GM03348 (cell line): ENCODE measurements around the gene CHERP.
"Not testable (repeated sequence)": the region's sequence is repeated elsewhere in the genome, so short reads cannot be mapped to it uniquely, and the experiment has no call there.

Source experiments
- DNase-seq: peaks from one replicate; pipeline ENCODE4 v3.0.0; 2012; ENCODE audit warnings: low spot score

The CHERP gene

DNA sequence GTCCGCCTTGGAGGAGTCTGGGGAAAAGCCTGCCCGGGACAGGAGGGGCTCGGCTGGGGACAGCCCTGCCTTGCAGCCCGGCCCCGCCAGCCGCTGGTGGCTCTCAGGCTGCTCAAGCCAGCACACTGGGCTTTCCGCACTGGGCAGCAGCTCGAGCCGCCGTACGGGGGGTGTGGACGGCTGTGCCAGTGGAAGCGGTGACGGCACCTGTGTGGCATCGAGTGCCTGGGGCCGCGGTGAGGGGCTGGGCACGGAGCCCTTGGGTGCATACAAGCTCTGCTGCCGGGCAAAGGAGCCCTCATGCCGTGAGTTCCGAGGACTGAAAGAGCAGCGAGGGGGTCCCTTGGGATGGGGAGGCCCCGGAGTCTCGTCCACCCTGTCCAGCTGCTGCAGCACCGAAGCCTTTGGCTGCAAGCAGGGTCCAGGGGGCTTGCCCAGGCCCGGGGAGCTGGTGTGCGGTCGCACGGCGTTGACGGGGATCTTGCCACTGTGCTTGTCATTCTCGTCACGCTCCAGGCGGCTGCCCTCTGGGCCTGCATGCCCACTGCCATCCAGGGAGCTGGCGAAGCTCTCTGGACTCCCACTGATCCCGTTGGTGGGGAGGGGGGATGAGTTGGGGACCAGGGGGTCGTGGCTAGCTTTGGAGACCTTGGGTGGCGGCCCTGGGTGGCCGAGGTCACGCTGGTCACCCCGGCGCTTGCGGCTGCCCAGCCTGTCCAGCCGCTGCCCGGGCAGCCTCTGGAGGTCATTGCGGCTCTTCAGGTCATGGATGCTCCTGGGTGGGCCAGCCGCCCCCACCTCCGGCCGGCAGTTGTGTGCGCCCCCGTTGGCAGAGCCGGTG is 34.7 kb upstream of the CHERP start:
- no peak for DNase-seq

DNA sequence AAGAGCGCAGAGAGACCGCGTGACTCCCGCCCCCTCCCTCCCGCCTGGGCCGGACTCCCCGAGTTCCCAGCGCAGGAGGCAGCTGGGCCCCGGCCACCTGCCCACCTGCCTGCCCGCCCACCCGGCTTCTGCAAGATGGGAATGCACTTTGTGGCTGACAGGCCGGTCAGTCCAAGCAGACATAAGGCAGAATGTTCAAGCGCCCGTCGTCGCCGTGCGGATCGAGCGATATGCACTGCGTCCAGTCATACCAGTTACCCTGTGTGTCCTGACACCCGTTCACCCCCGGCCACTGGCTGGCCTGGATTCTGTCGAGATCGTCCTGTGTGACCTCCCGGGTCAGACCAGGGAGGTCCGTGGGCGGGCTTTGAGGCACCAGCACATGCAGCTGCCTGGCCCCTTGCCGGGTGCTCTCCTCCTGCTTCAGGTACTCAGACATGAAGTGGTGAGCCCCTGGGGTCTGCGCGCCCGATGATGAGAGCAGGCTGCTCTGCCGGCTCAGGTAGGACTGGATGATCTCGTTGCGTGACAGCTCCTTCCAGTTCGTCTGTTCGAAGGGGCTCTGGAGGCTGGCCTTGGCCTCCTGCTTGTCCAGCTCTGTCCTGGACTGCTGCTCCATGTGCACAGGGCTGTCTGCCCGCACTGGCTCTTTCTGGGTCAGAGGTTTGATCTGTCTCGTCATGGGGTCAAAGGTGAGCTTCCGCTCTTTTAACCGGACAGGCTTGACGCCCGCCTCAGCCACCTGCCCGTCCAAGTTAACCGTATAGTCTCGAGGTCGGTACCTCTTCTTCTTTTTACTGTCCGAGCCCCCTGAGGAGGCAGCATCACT is 33.8 kb upstream of the CHERP start:
- no peak for DNase-seq

DNA sequence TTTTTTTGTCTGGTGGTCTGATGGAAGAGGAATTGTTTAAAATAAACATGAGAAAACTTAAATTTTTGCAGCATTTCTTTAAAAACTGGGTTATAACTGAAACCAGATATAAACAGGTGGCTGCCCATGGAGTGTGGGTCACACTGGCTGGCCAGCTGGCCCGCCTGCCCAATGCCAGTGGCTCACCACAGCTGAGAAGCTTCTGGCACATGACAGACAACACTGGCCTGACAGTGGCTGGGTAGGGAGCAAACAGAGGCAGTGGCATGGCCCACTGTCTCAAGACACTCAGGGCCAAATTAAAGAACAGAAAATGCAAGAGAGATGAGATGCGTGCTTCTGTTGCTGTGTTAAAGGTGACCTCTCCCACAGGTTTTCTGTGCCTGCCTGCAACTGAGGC is 33.0 kb upstream of the CHERP start:
- DNase-seq: no peak

DNA sequence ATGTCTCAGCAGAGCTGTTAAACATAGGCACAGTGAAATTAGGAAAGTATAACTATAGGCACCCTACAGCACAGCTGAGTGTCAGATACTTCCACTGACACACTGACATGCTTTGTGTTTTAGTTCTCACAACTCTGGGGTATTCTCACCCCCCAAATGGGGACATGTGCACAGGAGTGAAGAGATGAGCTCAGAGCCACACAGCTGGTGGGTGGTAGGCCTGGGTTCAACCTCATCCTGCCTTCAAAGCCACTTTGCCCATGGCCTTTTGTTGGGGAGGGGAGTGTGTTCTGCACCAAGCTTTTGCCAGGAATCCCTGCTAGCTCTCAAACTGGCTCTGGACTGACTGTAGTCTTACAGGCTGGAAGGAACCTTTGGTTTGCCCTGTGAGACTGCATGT is 31.7 kb upstream of the CHERP start:
- DNase-seq: no peak

DNA sequence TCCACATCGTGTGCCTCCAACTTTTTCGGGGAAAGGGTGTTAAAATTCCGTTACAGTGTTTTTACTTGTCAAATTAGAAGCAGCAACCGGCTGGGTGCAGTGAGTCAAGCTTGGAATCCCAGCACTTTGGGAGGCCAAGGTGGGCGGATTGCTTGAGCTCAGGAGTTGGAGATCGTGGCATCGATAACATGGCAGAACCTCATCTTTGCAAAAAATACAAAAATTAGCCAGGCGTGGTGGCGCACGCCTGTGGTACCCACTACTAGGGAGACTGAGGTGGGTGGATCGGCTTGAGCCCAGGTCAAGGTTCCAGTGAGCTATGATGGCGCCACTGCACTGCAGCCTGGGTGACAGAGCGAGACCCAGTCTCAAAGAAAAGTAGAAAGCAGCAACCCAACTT is 31.1 kb upstream of the CHERP start:
- DNase-seq: no peak

DNA sequence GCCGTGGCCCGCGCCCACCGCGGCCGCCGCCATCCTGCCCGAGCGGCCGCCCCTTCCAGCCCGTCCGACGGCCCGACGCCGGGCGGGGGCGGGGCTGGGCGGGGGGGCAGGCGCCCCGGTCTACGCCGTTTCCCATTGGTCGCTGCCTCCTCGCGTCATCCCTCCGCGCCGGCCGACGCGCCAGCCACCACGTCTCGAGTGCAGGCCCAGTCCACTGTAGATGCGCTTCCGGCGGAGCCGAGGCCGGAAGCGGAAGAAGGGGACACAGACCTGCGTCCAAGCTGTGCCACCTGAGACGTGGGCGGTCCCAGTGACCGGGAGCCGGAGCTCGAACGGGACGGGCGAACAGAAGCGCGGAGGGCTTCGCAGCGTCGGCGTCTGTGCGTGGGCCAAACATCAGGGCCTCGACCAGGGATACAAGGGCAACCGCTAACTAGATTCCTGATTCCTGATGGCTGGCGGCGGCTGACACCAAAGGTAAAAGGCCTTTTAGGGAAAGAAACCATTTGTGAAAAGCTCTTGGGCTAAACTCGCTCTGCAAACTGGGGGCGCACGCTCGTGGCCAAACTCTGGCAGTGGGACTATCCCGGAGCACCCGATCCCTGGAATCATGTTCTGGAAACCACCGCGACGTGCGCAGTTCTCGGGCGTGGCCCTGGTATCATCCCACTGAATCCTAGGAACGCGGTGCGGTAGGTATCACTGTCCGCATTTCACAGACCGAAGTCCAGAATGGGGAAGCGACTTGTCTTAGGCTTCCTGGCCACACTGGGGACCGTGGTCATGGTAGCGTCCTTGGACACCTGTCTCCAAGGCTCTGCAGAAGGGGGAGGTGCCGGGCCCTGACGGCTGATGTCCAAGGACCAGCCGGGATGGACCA is 30.3 kb upstream of the CHERP start, which contains the start of gene SLC35E1:
Gene SLC35E1 (minus strand): TSS at position 84 of the 880 bp plus-strand sequence. CDS start 51 bp downstream, at position 33.
- DNase-seq: peak; percentile 100

DNA sequence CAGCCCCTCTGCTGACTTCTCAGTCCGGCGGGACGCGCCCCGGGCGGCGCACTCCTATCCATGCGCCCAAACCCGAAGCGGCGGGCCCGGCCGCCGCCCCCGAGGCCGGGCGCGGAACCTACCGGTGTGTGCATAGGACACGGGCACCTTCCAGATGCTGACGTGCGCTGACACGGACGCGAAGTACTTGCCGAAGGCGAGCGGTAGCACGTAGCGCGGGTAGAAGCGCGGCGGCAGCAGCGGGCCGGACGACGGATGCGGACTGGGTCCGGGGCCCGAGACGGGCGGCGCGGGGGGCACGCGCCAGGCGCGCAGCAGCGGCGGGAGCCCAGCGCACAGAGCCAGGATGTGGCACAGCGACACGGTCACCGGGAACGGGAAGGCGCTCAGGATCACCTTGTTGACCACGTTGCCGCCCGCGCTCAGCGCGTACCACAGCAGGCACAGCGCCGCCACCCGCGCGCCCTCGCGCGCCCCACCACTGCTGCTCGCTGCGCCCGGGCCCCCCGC is 29.6 kb upstream of the CHERP start:
- peak; percentile 47 for DNase-seq

DNA sequence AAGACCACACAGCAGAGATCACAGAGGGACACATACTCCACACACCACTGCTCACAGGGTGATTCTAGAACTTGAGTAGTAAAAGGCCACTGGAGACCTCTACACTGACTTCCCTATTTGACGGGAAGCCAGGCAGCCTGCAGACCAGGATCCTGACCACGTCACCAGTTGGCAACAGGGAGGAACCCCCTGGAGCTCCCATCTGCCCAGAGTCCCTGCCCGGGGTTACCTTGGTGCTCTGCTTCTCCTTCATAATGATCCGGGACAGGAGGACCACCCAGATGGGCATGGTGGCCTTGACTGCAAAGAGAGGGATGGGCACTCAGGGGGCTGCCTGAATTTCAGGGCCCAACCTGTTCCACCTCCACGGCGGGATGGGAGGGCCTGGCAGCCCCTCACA is 29.0 kb upstream of the CHERP start:
- peak; percentile 47 for DNase-seq

DNA sequence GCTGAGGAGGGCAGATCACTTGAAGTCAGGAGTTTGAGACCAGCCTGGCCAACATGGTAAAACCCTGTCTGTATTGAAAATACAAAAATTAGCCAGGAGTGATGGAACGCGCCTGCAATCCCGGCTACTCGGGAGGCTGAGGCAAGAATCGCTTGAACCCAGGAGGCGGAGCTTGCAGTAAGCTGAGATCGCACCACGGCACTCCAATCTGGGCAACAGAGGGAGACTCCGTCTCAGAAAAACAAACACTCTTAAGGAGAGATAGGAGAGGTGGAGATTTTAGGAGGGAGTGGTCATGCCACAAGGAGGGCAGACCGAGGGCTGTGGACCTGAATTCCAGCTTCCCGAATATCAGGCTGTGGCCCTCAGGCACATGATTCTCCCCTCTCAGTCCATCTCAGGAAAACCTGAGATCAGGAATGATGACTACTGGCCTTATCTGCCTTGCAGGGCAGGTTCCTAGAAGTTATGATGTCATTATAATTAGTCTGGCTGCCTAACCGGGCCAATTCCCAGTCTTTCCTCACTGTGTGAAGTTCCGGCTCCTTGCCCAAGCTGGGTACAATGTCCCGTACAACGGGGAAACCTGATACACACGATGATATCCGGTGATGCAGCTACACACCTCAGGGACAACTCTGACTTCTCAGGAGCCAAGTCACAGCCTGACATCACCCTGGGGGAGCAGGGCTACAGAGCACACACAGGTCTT is 27.5 kb upstream of the CHERP start:
- DNase-seq: no peak

DNA sequence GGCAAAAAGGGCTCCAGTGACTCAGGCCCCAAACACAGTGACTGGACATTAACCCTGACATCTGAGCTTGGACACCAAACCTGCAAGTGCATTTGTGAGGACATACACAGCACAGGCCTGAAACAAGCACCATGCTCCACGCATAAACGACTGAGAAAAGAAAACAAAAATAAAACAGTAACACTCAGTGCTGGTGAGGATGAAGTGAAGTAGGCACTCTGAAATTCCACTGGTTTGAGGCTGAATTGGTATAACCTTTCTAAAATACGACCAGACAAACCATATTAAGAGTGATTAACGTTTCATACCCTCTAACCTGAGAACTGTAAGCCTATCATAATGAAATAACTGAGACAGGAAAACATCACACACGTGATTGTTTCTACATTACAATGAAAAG is 24.5 kb upstream of the CHERP start:
- DNase-seq: no peak

DNA sequence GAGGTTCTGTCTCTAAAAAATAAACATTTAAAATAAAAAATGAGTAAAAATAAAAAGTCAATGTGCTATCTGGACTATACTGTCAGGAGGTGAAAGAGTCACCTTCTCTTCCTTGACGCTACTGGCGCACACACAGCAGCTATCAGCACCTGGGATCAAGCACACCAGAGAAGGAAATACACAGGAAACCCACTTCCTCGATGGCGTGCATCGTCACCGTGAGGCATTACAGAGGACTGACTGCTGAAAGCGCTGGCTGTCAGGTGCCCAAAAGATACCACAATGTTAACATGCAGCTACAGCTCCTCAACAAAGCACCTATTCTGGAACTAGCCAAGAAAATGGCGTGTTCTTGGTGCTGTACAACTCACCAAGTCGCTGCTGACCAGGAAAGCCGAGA is 23.9 kb upstream of the CHERP start:
- DNase-seq: no peak

DNA sequence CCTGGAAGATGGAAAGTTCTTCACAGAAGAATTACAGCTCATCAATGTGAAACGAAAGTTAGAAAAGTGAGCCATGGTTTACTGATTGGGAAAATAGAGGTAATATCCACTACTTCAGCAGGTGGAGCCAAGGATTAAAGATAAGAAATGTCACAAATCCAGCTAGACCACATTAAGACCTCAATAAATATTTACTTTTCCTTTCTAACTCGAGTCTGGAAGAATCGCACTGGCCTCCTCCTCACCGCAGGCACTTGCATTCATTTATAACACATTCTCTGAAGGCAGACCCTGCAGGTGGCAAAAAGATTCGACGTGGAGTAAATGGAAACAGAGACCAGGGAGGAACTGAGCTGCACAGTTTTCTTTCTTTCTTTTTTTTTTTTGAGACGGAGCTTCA is 22.6 kb upstream of the CHERP start:
- no peak for DNase-seq

DNA sequence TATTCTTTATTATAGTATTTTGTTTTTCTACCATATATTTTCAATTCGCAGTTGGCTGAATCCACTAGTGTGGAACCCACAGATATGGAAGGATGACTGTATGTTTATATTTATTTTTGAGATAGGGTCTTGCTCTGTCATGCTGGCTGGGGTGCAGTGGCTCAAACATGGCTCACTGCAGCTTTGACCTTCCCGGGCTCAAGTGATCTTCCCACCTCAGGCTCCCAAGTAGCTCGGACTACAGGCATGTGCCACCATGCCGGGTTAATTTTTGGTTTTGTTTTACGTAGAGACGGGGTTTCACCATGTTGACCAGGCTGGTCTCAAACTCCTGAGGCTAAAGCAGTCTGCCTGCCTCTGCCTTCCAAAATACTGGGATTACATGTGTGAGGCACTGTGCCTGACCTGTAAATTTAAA is 20.4 kb upstream of the CHERP start:
- DNase-seq: no peak

DNA sequence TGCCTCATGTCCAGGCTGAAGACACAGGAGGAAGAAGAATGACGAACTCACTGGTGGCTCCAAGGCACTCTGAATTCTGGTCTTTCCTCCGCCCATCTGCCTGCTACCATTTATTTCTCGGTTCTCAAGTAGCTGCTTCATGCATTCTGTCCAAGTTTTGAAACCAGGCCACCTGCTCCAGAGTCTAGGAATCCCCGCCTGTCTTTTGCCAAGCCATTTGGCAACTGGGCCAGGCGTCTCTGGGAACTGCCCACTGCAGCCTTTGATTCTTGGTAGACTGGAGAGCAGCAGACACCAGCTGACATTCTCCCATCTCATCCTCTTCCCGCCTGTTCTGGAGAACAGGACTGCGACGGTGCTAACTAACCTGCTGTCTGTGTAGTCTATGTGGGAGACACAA is 19.1 kb upstream of the CHERP start:
- DNase-seq: no peak

DNA sequence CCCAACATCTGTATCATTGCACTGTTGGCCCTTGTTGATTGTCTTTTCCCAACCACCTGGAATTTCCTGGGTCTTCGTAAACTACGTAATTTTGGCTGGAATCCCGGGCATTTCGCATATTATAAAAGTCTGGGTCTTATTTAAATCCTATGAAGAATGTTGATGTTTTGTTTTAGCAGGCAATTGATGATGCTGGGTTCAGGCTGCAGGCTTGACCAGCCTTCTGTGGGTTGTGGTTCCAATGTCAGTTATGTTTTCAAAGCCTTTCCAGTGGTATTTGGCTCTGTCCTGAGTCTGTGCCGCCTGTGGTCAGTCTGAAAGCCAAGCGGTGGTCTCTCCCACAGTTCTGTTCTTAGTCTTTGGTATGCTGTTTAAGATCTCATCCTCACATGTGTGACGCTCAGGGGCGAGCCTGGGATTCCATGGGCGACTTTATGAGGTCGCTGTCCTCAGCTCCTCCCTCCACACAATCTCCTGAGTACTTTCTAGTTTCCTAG is 17.6 kb upstream of the CHERP start:
- DNase-seq: no peak

DNA sequence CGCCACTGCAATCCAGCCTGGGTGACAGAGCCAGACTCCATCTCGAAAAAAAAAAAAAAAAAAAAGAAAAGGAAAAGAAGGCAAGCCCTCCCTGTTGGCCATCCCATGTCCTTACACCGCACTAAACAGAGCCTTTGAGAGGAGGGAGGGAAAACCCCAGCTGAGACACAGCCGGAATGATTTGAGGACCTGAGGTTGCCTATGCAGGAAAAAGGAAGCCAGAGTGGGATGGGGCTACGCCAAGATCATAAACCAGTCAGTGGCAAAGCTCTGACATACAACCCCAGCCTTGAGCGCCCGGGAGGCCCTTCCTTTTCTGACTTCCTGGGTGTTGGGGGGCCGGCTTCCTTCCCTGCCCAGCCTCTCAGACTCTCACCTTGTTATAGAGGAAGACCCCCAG is 12.5 kb upstream of the CHERP start:
- DNase-seq: no peak

DNA sequence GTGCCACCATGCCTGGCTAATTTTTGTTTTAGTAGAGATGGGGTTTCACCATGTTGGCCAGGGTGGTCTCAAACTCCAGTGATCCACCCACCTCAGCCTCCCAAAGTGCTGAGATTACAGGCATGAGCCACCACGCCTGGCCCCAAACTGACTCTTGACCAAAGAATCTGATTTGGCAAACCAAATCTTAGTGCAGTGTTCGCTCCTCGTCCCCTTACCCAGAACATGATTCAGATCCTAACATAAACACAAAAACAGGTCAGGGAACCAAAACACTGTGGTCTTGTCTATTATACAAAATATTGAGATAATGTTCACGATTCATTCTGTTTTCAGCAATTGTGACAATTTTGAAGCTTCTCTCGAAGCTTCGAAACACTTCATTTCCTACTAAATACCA is 9.7 kb upstream of the CHERP start:
- DNase-seq: not testable (repeated sequence)

DNA sequence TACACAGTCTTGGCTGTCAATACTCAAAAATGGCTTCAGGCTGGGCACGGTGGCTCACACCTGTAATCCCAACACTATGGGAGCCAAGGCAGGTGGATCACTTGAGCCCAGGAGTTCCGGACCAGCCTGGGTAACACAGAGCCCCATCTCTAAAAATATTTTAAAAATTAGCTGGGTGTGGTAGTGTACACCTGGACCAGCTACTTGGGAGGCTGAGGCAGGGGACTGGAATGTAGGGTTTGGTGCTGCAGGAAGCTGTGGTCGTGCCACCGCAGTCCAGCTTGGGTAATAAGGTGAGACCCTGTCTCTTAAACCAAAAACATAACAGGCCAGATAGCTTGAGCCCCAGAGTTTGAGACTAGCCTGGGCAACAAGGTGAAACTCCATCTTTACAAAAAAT is 6.7 kb upstream of the CHERP start:
- no peak for DNase-seq

DNA sequence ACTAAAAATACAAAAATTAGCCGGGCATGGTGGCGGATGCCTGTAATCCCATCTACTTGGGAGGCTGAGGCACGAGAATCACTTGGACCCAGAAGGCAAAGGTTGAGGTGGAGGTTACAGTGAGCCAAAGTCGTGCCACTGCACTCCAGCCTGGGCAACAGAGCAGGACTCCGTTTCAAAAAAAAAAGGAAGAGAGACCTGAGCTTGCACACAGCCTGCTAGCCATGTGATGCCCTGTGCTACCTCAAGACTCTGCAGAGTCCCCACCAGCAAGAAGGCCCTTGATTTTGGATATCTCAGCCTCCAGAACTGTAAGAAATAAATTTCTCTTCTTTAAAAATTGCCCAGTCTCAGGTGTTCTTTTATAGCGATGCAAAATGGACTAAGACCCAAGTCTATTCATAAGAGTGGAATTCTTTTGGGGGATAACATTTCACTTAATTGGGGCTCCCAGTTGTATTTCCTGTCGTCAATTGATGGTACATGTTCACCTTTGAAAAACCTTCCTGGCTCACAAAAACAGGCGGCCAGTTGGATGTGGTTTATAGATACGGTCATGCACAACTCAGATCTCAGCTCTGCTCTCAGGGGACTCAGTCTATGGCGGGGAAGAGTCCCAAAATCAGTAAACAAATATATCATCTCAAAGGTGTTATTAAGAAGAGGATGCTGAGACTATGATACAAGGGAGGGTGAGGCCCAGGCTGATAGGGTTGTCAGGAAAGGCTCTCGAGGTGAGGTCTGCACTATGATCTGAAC is 2.4 kb upstream of the CHERP start:
- no peak for DNase-seq

DNA sequence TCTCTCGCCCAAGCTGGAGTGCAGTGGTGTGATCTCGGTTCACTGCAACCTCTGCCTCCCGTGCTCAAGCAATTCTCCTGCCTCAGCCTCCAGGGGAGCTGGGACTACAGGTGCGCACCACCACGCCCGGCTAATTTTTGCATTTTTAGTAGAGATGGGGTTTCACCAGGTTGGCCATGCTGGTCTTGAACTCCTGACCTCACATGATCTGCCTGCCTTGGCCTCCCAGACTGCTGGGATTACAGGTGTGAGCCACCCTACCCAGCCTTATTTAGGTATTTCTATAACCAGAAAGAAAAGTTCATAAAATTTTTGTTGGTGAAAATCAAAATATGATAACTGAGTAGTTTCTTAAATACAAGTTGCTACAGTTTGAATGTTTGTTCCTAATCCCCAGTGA is 1.5 kb upstream of the CHERP start:
- not testable (repeated sequence) for DNase-seq
